ENCODE results near the gene ERG. TPM values are rescaled to one million over a fixed set of nuclear protein-coding genes. Genes with fewer than 3 reads are reported as not detected.

ERG gene
- total RNA-seq, 1 experiment from 2014 or later: 0.11 TPM

DNA sequence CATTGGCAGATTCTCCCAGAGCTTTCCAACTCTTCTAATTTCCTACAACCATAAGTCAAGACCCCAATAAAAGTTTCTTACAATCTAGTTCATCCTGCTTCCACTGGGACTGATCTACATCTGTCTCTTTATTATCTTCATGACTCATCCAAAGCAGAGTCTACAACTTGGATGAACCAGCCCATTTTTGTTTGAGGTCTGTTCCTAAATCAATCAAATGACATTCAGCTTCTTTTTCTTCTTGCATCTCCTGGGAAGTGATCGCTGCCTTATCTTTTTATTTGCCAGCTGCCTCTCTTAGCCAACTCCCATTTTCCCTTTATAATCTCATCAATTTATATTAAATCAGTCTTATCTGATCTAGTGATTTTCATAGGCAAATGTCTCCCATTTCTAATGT is 105.6 kb downstream of the ERG start:
- Histone ChIP-seq H3K9me3 (ENCODE audit: control insufficient read depth, low read depth, low read length) (no peaks in the 10 kb centered on the region), H4K20me1 (ENCODE audit: control insufficient read depth, insufficient read depth, insufficient read length) (no peaks in the 10 kb centered on the region), H2AFZ (ENCODE audit: low read length) (no peak overlapping the region), H3K4ac (ENCODE audit: low read depth, low read length) (no peak overlapping the region), H3K23me2 (ENCODE audit: insufficient read length, low read depth, low read length, poor library complexity, severe bottlenecking) (no peaks in the 10 kb centered on the region), H2BK5ac (ENCODE audit: insufficient read length, low read length) (no peak overlapping the region), H4K91ac (ENCODE audit: insufficient read length, low read depth, low read length) (no peak overlapping the region), H3K23ac (ENCODE audit: insufficient read length, low read depth, low read length) (no peak overlapping the region), H3K4me2 (ENCODE audit: insufficient read depth, insufficient read length, low read length) (no peak overlapping the region), H3K14ac (ENCODE audit: insufficient read depth, low read length) (no peak overlapping the region), H3K27ac (ENCODE audit: insufficient read length, low read depth, low read length) (no peak overlapping the region), H3K18ac (ENCODE audit: insufficient read length, low read depth, low read length) (no peak overlapping the region), H2BK120ac (ENCODE audit: low read depth, low read length, poor library complexity, severe bottlenecking) (no peak overlapping the region), H3K27me3 (ENCODE audit: insufficient read depth, low read length) (no peaks in the 10 kb centered on the region), H3K79me2 (ENCODE audit: insufficient read depth, low read length) (no peaks in the 10 kb centered on the region), H2BK12ac (ENCODE audit: insufficient read length, low read depth, low read length) (no peak overlapping the region), H4K8ac (replicated peaks; ENCODE audit: insufficient read length, low read depth, low read length) (no peak overlapping the region), H3K79me1 (ENCODE audit: insufficient read depth, low read depth, low read length, poor library complexity, severe bottlenecking) (no peaks in the 10 kb centered on the region), H3K4me1 (ENCODE audit: insufficient read depth, low read length) (0 out of 2 replicates have a peak, but pooled peaks cover 3% of the 10 kb centered on the region), H4K5ac (ENCODE audit: insufficient read length, low read depth, low read length) (no peak overlapping the region), H2AK5ac (ENCODE audit: insufficient read length, low read length) (no peak overlapping the region), H2BK15ac (ENCODE audit: low read depth, low read length) (no peak overlapping the region), H3T11ph (ENCODE audit: low read length) (no peak overlapping the region), H3K56ac (ENCODE audit: insufficient read length, low read depth, low read length) (no peak overlapping the region), H2BK20ac (ENCODE audit: low read depth, low read length, poor library complexity, severe bottlenecking) (no peak overlapping the region), H3K9ac (ENCODE audit: extremely low read depth, insufficient read length, low read length) (no peak overlapping the region)
- no CpG with 5 or more reads among the region's 1 CpG for WGBS (ENCODE audit: extremely low coverage, insufficient read length, low lambda C conversion rate)
- no peaks in the 10 kb centered on the region; a peak in 1 of 7 replicates for H3K36me3 Mint-ChIP-seq (ENCODE audit: insufficient read depth in 1 of 3, low read depth in 3 of 3)
- no peak overlapping the region for H3K4me3 Mint-ChIP-seq
- H3K27me3 Mint-ChIP-seq (ENCODE audit: low read depth): no peaks in the 10 kb centered on the region; the same call in 1 of the 2 replicates
- H3K27ac Mint-ChIP-seq: no peak overlapping the region
- no peak for TF ChIP-seq CTCF (conservative IDR thresholded peaks at IDR 0.05)
- no peaks in the 10 kb centered on the region for H3K9me3 Mint-ChIP-seq
- no peak for DNase-seq
- H3K4me1 Mint-ChIP-seq: peaks cover 6 to 15% of the 10 kb centered on the region in 2 experiments

Data from H9 (cell line).